GM18505 (cell line): ENCODE results near the gene PROZ.

Experiments
- ATAC-seq: cut with Tn5 transposase; IDR thresholded peaks from one replicate; pipeline ENCODE4 v1.9.1; 2021; ENCODE audit not compliant: unreplicated experiment
- POLR2A ChIP-seq: IDR thresholded peaks from 4 replicates; pipeline ENCODE4 v1.6.1; 2011; ENCODE audit warnings: borderline replicate concordance; ENCODE audit not compliant: insufficient read depth, insufficient read length; ENCODE audit errors: extremely low read depth

PROZ gene

GRCh38 chr13:113166266-113166665 is 7.8 kb downstream of the PROZ start:
- no peak for TF ChIP-seq POLR2A

GRCh38 chr13:113166681-113167080 is 8.2 kb downstream of the PROZ start:
- no peak for ATAC-seq
- no peak for TF ChIP-seq POLR2A

More at GRCh38 chr13:113166266-113166665, 7.8 kb downstream of the PROZ start:
- no peak for ATAC-seq

GRCh38 chr13:113167155-113167554 is 8.7 kb downstream of the PROZ start:
- no peak for TF ChIP-seq POLR2A
- ATAC-seq, result no peak

- TF ChIP-seq POLR2A, result no peak
- no peak for ATAC-seq
Measured at GRCh38 chr13:113167575-113167974, 9.1 kb downstream of the PROZ start.

GRCh38 chr13:113168211-113168610 is 9.8 kb downstream of the PROZ start:
- TF ChIP-seq POLR2A, result no peak
- ATAC-seq, result no peak

GRCh38 chr13:113169277-113170272 is 11.1 kb downstream of the PROZ start:
- ATAC-seq, result no peak
- no peak for TF ChIP-seq POLR2A

GRCh38 chr13:113170511-113170910 is 12.1 kb downstream of the PROZ start:
- no peak for ATAC-seq
- no peak for TF ChIP-seq POLR2A

- ATAC-seq, result no peak
- TF ChIP-seq POLR2A, result no peak
Measured at GRCh38 chr13:113171250-113172125, 13.0 kb downstream of the PROZ start.

- no peak for TF ChIP-seq POLR2A
- ATAC-seq, result no peak
Measured at GRCh38 chr13:113172419-113172926, 14.0 kb downstream of the PROZ start.

- ATAC-seq, result no peak
- TF ChIP-seq POLR2A, result no peak
Measured at GRCh38 chr13:113176280-113176679, 17.8 kb downstream of the PROZ start.

- ATAC-seq, result no peak
- TF ChIP-seq POLR2A, result no peak
Measured at GRCh38 chr13:113176822-113177221, 18.4 kb downstream of the PROZ start.

GRCh38 chr13:113178070-113178895 is 19.8 kb downstream of the PROZ start:
- no peak for ATAC-seq
- no peak for TF ChIP-seq POLR2A

- no peak for TF ChIP-seq POLR2A
- ATAC-seq, result no peak
Measured at GRCh38 chr13:113178896-113179167, 20.4 kb downstream of the PROZ start.
